Effector memory CD8-positive, alpha-beta T cell (primary cell): ENCODE results near the gene SLC35E3.
"Not testable (repeated sequence)": the region's sequence is repeated elsewhere in the genome, so short reads cannot be mapped to it uniquely, and the experiment has no call there.

ENCODE experiments used
- ATAC-seq: fragments of 150-1000 bp; cut with Tn5 transposase; replicated peaks from 2 replicates; pipeline ENCODE4 v1.10.0; 2021; ENCODE audit warnings: mild to moderate bottlenecking, moderate library complexity
- DNase-seq, 3 experiments: peaks; one replicate each; pipeline ENCODE4 v3.0.0; 2021
- H3K27ac Mint-ChIP-seq, 2 donors: one replicate each; pipeline ENCODE4 v1.8.0; 2022; ENCODE audit warnings: mild to moderate bottlenecking in 2 of 2, mixed read lengths in 2 of 2, moderate library complexity in 2 of 2
- H3K27me3 Mint-ChIP-seq, 2 donors: one replicate each; pipeline ENCODE4 v1.8.0; 2022; ENCODE audit warnings: mixed read lengths in 2 of 2
- H3K36me3 Mint-ChIP-seq: one replicate; pipeline ENCODE4 v1.8.0; 2022; ENCODE audit warnings: mild to moderate bottlenecking, moderate library complexity, mixed read lengths; ENCODE audit not compliant: insufficient read depth
- H3K4me1 Mint-ChIP-seq, 2 donors: one replicate each; pipeline ENCODE4 v1.8.0; 2022; ENCODE audit warnings: low read depth in 2 of 2, mixed read lengths in 2 of 2
- H3K4me3 Mint-ChIP-seq, 2 donors: one replicate each; pipeline ENCODE4 v1.8.0; 2022; ENCODE audit warnings: mild to moderate bottlenecking in 2 of 2, mixed read lengths in 2 of 2, moderate library complexity in 2 of 2
- H3K9me3 Mint-ChIP-seq, 2 donors: one replicate each; pipeline ENCODE4 v1.8.0; 2022; ENCODE audit warnings: mixed read lengths in 2 of 2

Gene SLC35E3

GRCh38 chr12:68815232-68815927 is 69.4 kb downstream of the SLC35E3 start:
- Mint-ChIP-seq H3K27me3 (no peaks in the 10 kb centered on the region), H3K27ac (peak overlapping the region in 1 of 2 donors; percentile 17), H3K4me3 (peak overlapping the region in 1 of 2 donors; percentile 2), H3K36me3 (peaks cover 67% of the 10 kb centered on the region), H3K4me1 (peaks cover 21 to 46% of the 10 kb centered on the region in 2 donors), H3K9me3 (no peaks in the 10 kb centered on the region)
- DNase-seq (no peak), ATAC-seq (no peak)

- Mint-ChIP-seq H3K9me3 (no peaks in the 10 kb centered on the region), H3K4me3 (no peak overlapping the region), H3K36me3 (peaks cover 67% of the 10 kb centered on the region), H3K27me3 (no peaks in the 10 kb centered on the region), H3K27ac (peak overlapping the region in 1 of 2 donors; percentile 17), H3K4me1 (peaks cover 18 to 45% of the 10 kb centered on the region in 2 donors)
- DNase-seq (no peak), ATAC-seq (no peak)
Measured at GRCh38 chr12:68815928-68816800, 70.2 kb downstream of the SLC35E3 start.

- peaks cover 82% of the 10 kb centered on the region for H3K36me3 Mint-ChIP-seq
- peaks cover 12 to 23% of the 10 kb centered on the region in 2 donors for H3K4me1 Mint-ChIP-seq
- H3K27ac Mint-ChIP-seq, H3K4me3 Mint-ChIP-seq, DNase-seq, ATAC-seq, H3K9me3 Mint-ChIP-seq, H3K27me3 Mint-ChIP-seq: not testable (repeated sequence)
Measured at GRCh38 chr12:68819481-68819880, 73.5 kb downstream of the SLC35E3 start.

- Mint-ChIP-seq H3K9me3 (no peaks in the 10 kb centered on the region), H3K27ac (peak overlapping the region; percentile 72 to 82), H3K36me3 (peaks cover 88% of the 10 kb centered on the region), H3K4me3 (no peak overlapping the region), H3K27me3 (no peaks in the 10 kb centered on the region), H3K4me1 (peaks cover 9 to 10% of the 10 kb centered on the region in 2 donors)
- DNase-seq (no peak), ATAC-seq (no peak)
Measured at GRCh38 chr12:68821357-68822188, 75.6 kb downstream of the SLC35E3 start.

GRCh38 chr12:68823696-68824095 is 77.7 kb downstream of the SLC35E3 start:
- DNase-seq = no peak
- peak overlapping the region; percentile 35 to 81 for H3K27ac Mint-ChIP-seq
- H3K9me3 Mint-ChIP-seq = no peaks in the 10 kb centered on the region
- peaks cover 99% of the 10 kb centered on the region for H3K36me3 Mint-ChIP-seq
- ATAC-seq = no peak
- peaks cover 9 to 14% of the 10 kb centered on the region in 2 donors for H3K4me1 Mint-ChIP-seq
- no peaks in the 10 kb centered on the region for H3K27me3 Mint-ChIP-seq
- no peak overlapping the region for H3K4me3 Mint-ChIP-seq

- ATAC-seq (no peak), DNase-seq (no peak)
- H3K27ac Mint-ChIP-seq = peak overlapping the region; percentile 35 to 81
- H3K27me3 Mint-ChIP-seq = no peaks in the 10 kb centered on the region
- peaks cover 9 to 14% of the 10 kb centered on the region in 2 donors for H3K4me1 Mint-ChIP-seq
- H3K9me3 Mint-ChIP-seq = no peaks in the 10 kb centered on the region
- peaks cover 99% of the 10 kb centered on the region for H3K36me3 Mint-ChIP-seq
- no peak overlapping the region for H3K4me3 Mint-ChIP-seq
Measured at GRCh38 chr12:68824131-68824530, 78.2 kb downstream of the SLC35E3 start.

GRCh38 chr12:68824597-68825250 is 78.7 kb downstream of the SLC35E3 start:
- DNase-seq (no peak), ATAC-seq (no peak)
- Mint-ChIP-seq H3K4me3 (no peak overlapping the region), H3K9me3 (no peaks in the 10 kb centered on the region), H3K27me3 (no peaks in the 10 kb centered on the region), H3K36me3 (peaks cover 99% of the 10 kb centered on the region), H3K27ac (peak overlapping the region; percentile 36 to 81), H3K4me1 (peaks cover 9 to 14% of the 10 kb centered on the region in 2 donors)

- H3K36me3 Mint-ChIP-seq = peaks cover 96% of the 10 kb centered on the region
- no peak for ATAC-seq
Measured at GRCh38 chr12:68825569-68826217, 79.7 kb downstream of the SLC35E3 start.

GRCh38 chr12:68827895-68828671 is 82.1 kb downstream of the SLC35E3 start:
- no peaks in the 10 kb centered on the region for H3K27me3 Mint-ChIP-seq
- peak overlapping the region in 1 of 2 donors; percentile 15 for H3K27ac Mint-ChIP-seq

More at GRCh38 chr12:68825569-68826217, 79.7 kb downstream of the SLC35E3 start:
- peaks cover 14 to 16% of the 10 kb centered on the region in 2 donors for H3K4me1 Mint-ChIP-seq
- H3K27ac Mint-ChIP-seq = peak overlapping the region in 1 of 2 donors; percentile 36
- H3K27me3 Mint-ChIP-seq = no peaks in the 10 kb centered on the region
- DNase-seq = no peak
- H3K9me3 Mint-ChIP-seq = no peaks in the 10 kb centered on the region
- H3K4me3 Mint-ChIP-seq = no peak overlapping the region

GRCh38 chr12:68828672-68829068 is 82.7 kb downstream of the SLC35E3 start:
- Mint-ChIP-seq H3K9me3 (no peaks in the 10 kb centered on the region), H3K27me3 (no peaks in the 10 kb centered on the region), H3K27ac (peak overlapping the region in 1 of 2 donors; percentile 15), H3K4me1 (peaks cover 9% of the 10 kb centered on the region in 2 donors), H3K36me3 (peaks cover 88% of the 10 kb centered on the region), H3K4me3 (no peak overlapping the region)
- ATAC-seq (no peak), DNase-seq (no peak)

More at GRCh38 chr12:68827895-68828671, 82.1 kb downstream of the SLC35E3 start:
- ATAC-seq (no peak), DNase-seq (no peak)
- Mint-ChIP-seq H3K4me3 (no peak overlapping the region), H3K36me3 (peaks cover 91% of the 10 kb centered on the region), H3K4me1 (peaks cover 12 to 14% of the 10 kb centered on the region in 2 donors), H3K9me3 (no peaks in the 10 kb centered on the region)
